ENCODE data around the gene HMCN1. TPM values are rescaled to one million over a fixed set of nuclear protein-coding genes. Genes with fewer than 3 reads are reported as not detected.

The HMCN1 gene
- total RNA-seq, 1 donor from 2014 or later: 28.0 TPM

DNA sequence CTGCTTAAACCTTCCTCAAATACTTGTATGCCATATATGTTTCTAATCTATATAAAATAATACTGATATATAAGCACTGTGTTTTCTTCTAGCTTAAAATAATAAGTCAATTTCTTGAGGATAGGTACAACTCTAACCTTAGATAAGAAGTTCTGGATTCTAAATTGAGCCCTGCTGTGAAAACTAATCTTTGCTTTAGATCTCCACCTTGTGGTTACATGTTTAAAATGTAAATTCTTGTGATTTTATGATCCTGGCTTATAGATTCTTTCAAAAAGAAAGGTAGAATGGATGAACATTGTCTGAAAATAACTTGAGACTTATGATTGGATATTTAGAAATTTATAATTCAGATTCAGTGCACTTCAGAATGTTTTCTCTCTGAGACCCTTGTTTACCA is 38.9 kb upstream of the HMCN1 start:
- ATAC-seq (no peak), DNase-seq (no peak)
- Histone ChIP-seq H3K4me3 (no peak overlapping the region), H3K36me3 (no peaks in the 10 kb centered on the region), H3K27me3 (ENCODE audit: low read depth) (no peaks in the 10 kb centered on the region), H3K9me3 (no peaks in the 10 kb centered on the region), H3K27ac (no peak overlapping the region), H3K4me1 (peaks cover 21% of the 10 kb centered on the region)
- intact Hi-C loops (cut with DNase I): no loop called here
- TF ChIP-seq, protein P1, sequence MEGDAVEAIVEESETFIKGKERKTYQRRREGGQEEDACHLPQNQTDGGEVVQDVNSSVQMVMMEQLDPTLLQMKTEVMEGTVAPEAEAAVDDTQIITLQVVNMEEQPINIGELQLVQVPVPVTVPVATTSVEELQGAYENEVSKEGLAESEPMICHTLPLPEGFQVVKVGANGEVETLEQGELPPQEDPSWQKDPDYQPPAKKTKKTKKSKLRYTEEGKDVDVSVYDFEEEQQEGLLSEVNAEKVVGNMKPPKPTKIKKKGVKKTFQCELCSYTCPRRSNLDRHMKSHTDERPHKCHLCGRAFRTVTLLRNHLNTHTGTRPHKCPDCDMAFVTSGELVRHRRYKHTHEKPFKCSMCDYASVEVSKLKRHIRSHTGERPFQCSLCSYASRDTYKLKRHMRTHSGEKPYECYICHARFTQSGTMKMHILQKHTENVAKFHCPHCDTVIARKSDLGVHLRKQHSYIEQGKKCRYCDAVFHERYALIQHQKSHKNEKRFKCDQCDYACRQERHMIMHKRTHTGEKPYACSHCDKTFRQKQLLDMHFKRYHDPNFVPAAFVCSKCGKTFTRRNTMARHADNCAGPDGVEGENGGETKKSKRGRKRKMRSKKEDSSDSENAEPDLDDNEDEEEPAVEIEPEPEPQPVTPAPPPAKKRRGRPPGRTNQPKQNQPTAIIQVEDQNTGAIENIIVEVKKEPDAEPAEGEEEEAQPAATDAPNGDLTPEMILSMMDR (IDR thresholded peaks at IDR 0.05): no peak

DNA sequence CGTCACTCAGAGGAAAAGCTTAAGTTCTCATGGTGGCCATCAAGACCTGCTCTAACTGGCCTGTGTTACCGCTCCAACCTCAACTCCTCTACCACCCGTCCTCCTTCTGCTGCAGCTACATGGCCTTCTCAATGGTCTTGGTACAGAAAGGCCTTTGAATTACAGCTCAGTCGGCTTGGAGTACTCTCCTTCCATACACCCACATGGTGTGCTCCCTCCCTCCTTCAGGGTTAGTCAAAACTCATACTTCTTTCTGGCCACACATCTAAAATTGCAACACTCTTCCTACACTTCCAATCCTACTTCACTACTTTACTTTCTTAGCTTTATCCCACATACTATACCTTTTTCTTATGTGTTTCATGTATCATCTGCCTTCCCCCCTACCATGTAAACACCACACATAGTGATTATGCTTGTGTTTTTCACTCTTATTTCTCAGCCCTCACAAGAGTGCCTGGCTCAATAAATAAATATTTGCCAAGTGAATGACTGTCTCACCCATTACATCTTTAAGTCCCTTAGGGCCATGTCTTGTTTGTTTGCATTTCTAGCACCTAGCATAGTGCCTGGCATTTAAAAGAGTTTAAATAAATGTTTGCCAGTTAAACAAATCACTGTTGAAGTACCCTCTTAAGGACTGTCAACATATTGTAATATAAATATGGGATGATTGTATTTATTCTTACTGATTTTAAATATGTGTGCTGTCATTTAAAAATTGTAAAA is 37.6 kb upstream of the HMCN1 start:
- Histone ChIP-seq H3K4me1 (peaks cover 21% of the 10 kb centered on the region), H3K36me3 (no peaks in the 10 kb centered on the region), H3K4me3 (no peak overlapping the region), H3K27ac (no peak overlapping the region), H3K9me3 (no peaks in the 10 kb centered on the region), H3K27me3 (ENCODE audit: low read depth) (no peaks in the 10 kb centered on the region)
- no peak for DNase-seq
- intact Hi-C loops (cut with DNase I): no loop called here
- ATAC-seq: peak; percentile 72 to 88
- TF ChIP-seq, protein P1 (IDR thresholded peaks at IDR 0.05): no peak

DNA sequence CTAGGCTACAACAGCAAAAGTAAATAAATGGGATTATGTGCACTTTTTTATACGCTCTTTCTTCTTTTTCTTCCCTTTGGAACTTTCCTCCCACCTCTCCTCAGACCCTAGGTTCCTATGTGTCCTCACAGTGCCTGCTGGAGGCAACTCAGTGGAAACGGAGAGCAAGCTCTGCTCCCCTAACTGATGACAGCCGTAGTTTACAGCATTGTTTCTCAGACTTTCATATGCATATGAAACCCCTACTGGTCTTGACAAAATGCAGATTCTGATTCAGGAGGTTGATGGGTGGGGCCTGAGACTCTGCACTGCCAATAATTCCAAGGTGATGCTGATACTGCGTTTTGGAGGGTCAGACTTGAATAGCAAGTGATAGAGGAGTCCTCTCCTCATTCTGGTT is 34.3 kb upstream of the HMCN1 start:
- no peaks in the 10 kb centered on the region for H3K36me3 ChIP-seq
- intact Hi-C loops (cut with DNase I): no loop called here

DNA sequence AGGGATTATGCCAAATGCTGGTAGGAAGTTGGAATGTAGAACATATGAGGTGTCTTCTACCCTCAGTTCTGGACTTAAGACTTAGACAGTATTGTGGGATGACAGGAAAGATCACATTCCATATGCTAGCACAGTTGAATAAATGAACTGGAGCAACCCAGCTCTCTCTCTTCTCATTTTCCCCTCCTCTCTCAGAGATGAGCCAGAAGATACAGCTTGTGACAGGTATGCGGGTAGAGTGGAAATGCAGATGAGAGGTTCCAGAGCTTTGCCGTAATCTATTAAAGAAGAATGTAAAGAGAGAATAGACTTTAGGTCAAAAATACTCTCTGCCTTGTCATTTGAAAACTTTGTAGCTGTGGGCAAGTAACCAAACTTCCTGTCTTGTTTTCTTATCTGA is 32.5 kb upstream of the HMCN1 start:
- Histone ChIP-seq H3K27me3 (ENCODE audit: low read depth) (peaks cover 3% of the 10 kb centered on the region), H3K4me3 (no peak overlapping the region), H3K27ac (no peak overlapping the region), H3K4me1 (no peaks in the 10 kb centered on the region), H3K9me3 (no peaks in the 10 kb centered on the region), H3K36me3 (no peaks in the 10 kb centered on the region)
- TF ChIP-seq, protein P1 (IDR thresholded peaks at IDR 0.05): no peak
- ATAC-seq (no peak), DNase-seq (no peak)
- intact Hi-C loops (cut with DNase I): no loop called here

More for the DNA sequence above, 34.3 kb upstream of the HMCN1 start:
- Histone ChIP-seq H3K4me3 (no peak overlapping the region), H3K27me3 (ENCODE audit: low read depth) (peaks cover 3% of the 10 kb centered on the region), H3K4me1 (peaks cover 3% of the 10 kb centered on the region), H3K27ac (no peak overlapping the region), H3K9me3 (no peaks in the 10 kb centered on the region)
- ATAC-seq (no peak), DNase-seq (no peak)
- TF ChIP-seq, protein P1 (IDR thresholded peaks at IDR 0.05): no peak

DNA sequence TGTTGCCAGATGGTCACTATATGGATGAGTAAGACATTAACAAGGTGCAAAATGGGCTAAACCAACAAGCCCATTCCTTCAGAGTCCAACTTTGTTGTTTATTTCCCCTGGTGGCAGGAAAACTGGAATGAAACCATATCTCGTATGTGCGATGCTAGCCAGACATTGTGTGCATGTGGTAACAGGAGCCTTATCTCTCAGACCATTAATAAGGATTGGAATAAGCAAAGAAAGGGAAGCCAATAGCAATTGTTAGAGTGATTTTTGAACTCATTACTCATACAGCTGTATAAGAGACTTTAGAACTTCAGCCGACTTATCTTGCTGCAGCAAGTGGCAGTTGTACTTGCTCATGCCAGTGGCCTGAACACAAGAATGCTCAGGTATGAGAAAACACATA is 30.0 kb upstream of the HMCN1 start:
- H3K4me3 ChIP-seq: no peak overlapping the region
- TF ChIP-seq, protein P1 (IDR thresholded peaks at IDR 0.05): no peak
- no peaks in the 10 kb centered on the region for H3K36me3 ChIP-seq
- ATAC-seq (no peak), DNase-seq (no peak)
- no peaks in the 10 kb centered on the region for H3K9me3 ChIP-seq
- H3K27me3 ChIP-seq (ENCODE audit: low read depth): peaks cover 3% of the 10 kb centered on the region
- H3K27ac ChIP-seq: no peak overlapping the region
- no peaks in the 10 kb centered on the region for H3K4me1 ChIP-seq
- intact Hi-C loops (cut with DNase I): no loop called here
